ENCODE measurements around the gene RIPOR3.
"Not testable (repeated sequence)": the region's sequence is repeated elsewhere in the genome, so short reads cannot be mapped to it uniquely, and the experiment has no call there.

RIPOR3 gene

GRCh38 chr20:50717312-50717711 is 26.0 kb upstream of the RIPOR3 start:
- no peak overlapping the region for H3K4me3 ChIP-seq (ENCODE audit: low read length)
- DNase-seq (ENCODE audit: low read depth): no peak
- no peak for TF ChIP-seq CTCF (IDR thresholded peaks at IDR 0.05; ENCODE audit: insufficient read depth, low read depth, low read length, missing control alignments)

GRCh38 chr20:50716518-50716917 is 25.2 kb upstream of the RIPOR3 start:
- DNase-seq (ENCODE audit: low read depth): no peak
- no peak for TF ChIP-seq CTCF (IDR thresholded peaks at IDR 0.05; ENCODE audit: insufficient read depth, low read depth, low read length, missing control alignments)
- no peak overlapping the region for H3K4me3 ChIP-seq (ENCODE audit: low read length)

- peak; percentile 84 for DNase-seq (ENCODE audit: low read depth)
- TF ChIP-seq CTCF (IDR thresholded peaks at IDR 0.05; ENCODE audit: insufficient read depth, low read depth, low read length, missing control alignments): no peak
- H3K4me3 ChIP-seq (ENCODE audit: low read length): no peak overlapping the region
Measured at GRCh38 chr20:50715694-50716093, 24.4 kb upstream of the RIPOR3 start.

- H3K4me3 ChIP-seq (ENCODE audit: low read length); DNase-seq (ENCODE audit: low read depth): not testable (repeated sequence)
Measured at GRCh38 chr20:50714426-50714825, 23.1 kb upstream of the RIPOR3 start.

GRCh38 chr20:50713657-50714101 is 22.3 kb upstream of the RIPOR3 start:
- H3K4me3 ChIP-seq (ENCODE audit: low read length): no peak overlapping the region
- peak; percentile 34 for DNase-seq (ENCODE audit: low read depth)
- TF ChIP-seq CTCF (IDR thresholded peaks at IDR 0.05; ENCODE audit: insufficient read depth, low read depth, low read length, missing control alignments): peak; percentile 31

GRCh38 chr20:50712771-50713656 is 21.7 kb upstream of the RIPOR3 start:
- H3K4me3 ChIP-seq (ENCODE audit: low read length): no peak overlapping the region
- no peak for DNase-seq (ENCODE audit: low read depth)
- TF ChIP-seq CTCF (IDR thresholded peaks at IDR 0.05; ENCODE audit: insufficient read depth, low read depth, low read length, missing control alignments): no peak

GRCh38 chr20:50711113-50711825 is 19.9 kb upstream of the RIPOR3 start:
- DNase-seq (ENCODE audit: low read depth): peak; percentile 26
- H3K4me3 ChIP-seq (ENCODE audit: low read length): no peak overlapping the region
- TF ChIP-seq CTCF (IDR thresholded peaks at IDR 0.05; ENCODE audit: insufficient read depth, low read depth, low read length, missing control alignments): no peak

Measured in epithelial cell of esophagus (primary cell).